HepG2 (cell line): ENCODE results near the gene YJEFN3.

Source experiments
- CREB1 ChIP-seq, 2 experiments: fragments of 450-650 bp in 1 of 2; IDR thresholded peaks; 2 replicates each; pipeline ENCODE4 v1.6.1; 2016 to 2017; ENCODE audit warnings: control low read depth in 1 of 2, mild to moderate bottlenecking in 1 of 2, missing compliant biosample characterization in 1 of 2, missing genetic modification characterization in 1 of 2
- GABPA ChIP-seq, 2 experiments: IDR thresholded peaks; 2 replicates each; pipeline ENCODE4 v1.6.1; 2011 to 2016; ENCODE audit warnings: low read depth in 2 of 2, low read length in 1 of 2, missing biosample characterization in 1 of 2, missing genetic modification characterization in 1 of 2
- GPN1 ChIP-seq: sonication (generic); formaldehyde crosslinking; IDR thresholded peaks from 2 replicates; pipeline ENCODE4 v1.5.1; 2020; ENCODE audit warnings: missing genetic modification reagents, borderline replicate concordance
- KLF16 ChIP-seq, 2 experiments: sonication (generic) in 1 of 2; formaldehyde crosslinking in 1 of 2; IDR thresholded peaks; 2 replicates each; pipeline versions ENCODE4 v1.6.1 to v1.8.0; 2016 to 2023; ENCODE audit warnings: missing genetic modification reagents in 2 of 2, missing compliant biosample characterization in 1 of 2
- NFYB ChIP-seq: sonication (generic); formaldehyde crosslinking; IDR thresholded peaks from 2 replicates; pipeline ENCODE4 v1.4.0; 2020; ENCODE audit warnings: missing genetic modification reagents
- PTBP1 ChIP-seq: fragments of 200-400 bp; formaldehyde crosslinking; IDR thresholded peaks from 2 replicates; pipeline ENCODE4 v1.6.1; 2018; ENCODE audit warnings: low read length, low read depth; ENCODE audit not compliant: poor library complexity, severe bottlenecking
- RAD21 ChIP-seq: fragments of 450-650 bp; formaldehyde crosslinking; IDR thresholded peaks from 2 replicates; pipeline ENCODE4 v1.5.0; 2020; ENCODE audit warnings: mild to moderate bottlenecking
- SRF ChIP-seq: IDR thresholded peaks from 2 replicates; pipeline ENCODE4 v1.6.1; 2011; ENCODE audit warnings: mild to moderate bottlenecking, low read depth, low read length, moderate library complexity
- TAF15 ChIP-seq: fragments of 200-400 bp; formaldehyde crosslinking; IDR thresholded peaks from one replicate; pipeline ENCODE4 v1.6.1; 2018; ENCODE audit warnings: mild to moderate bottlenecking, low read depth, low read length; ENCODE audit not compliant: poor library complexity, severe bottlenecking
- XRCC5 ChIP-seq: fragments of 200-400 bp; formaldehyde crosslinking; optimal IDR thresholded peaks from 2 replicates; pipeline ENCODE3; 2017; ENCODE audit warnings: mild to moderate bottlenecking, low read length
- ZNF207 ChIP-seq: fragments of 450-650 bp; IDR thresholded peaks from 2 replicates; pipeline ENCODE4 v1.6.1; 2016; ENCODE audit warnings: antibody characterized with exemption, borderline replicate concordance
- ZNF556 ChIP-seq: sonication (generic); formaldehyde crosslinking; IDR thresholded peaks from 2 replicates; pipeline ENCODE4 v1.4.0; 2020; ENCODE audit warnings: mild to moderate bottlenecking, missing genetic modification reagents, borderline replicate concordance
- TF ChIP-seq, protein P1 (sequence below): sonication (generic); formaldehyde crosslinking; IDR thresholded peaks from 2 replicates; pipeline ENCODE4 v1.5.0; 2020; ENCODE audit warnings: mild to moderate bottlenecking, missing genetic modification reagents, moderate library complexity

DNA sequence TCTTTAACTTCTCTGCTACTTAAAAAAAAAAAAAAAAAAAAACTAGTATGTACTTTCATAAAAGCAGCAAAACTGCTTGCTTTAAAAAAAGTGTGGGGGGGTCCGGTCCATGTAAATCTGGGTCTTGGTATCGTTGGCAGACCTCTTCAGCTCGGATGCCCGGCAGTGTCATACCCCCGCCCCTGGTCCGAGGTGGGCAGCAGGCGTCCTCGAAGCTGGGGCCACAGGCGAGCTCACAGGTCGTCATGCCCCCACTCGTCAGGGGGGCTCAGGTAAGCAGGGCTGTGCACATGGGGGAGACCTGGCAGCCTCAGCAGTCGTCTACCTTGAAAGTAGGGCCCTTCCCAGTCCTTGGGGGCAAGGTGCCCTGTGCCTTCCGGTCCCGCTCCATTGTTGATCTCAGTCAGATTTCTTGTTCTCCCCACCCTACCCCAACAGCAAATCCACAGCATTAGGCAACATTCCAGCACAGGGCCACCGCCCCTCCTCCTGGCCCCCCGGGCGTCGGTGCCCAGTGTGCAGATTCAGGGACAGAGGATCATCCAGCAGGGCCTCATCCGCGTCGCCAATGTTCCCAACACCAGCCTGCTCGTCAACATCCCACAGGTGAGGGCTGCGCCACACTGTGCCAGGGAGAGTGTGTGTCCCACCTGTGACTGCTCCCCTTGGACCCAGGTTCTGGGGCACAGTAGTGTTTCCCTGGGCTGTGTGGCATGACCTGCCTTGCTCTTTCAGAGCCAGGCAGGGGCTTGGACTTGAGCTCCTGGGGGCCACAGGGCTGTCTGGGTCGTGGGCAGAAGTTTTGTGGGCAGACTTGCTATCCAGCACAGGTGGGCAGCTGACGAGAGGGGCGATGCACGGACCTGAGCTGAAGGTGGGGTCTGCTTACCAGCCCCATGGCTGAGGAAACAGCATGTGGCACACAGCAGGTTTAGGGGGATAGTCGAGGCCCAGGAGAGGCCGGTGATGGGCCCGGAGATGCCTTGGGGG is 32.8 kb upstream of the YJEFN3 start:
- TF ChIP-seq KLF16 (CRISPR knock-in tag; IDR thresholded peaks at IDR 0.05) (no peak), XRCC5 (no peak), CREB1 (IDR thresholded peaks at IDR 0.05) (no peak), CREB1 (CRISPR knock-in tag; IDR thresholded peaks at IDR 0.05) (no peak), NFYB (CRISPR knock-in tag) (no peak), RAD21 (CRISPR knock-in tag) (no peak), SRF (no peak), TAF15 (no peak), PTBP1 (no peak), ZNF207 (no peak), GABPA (IDR thresholded peaks at IDR 0.05; ENCODE audit: low read depth, low read length) (no peak), GABPA (CRISPR knock-in tag; IDR thresholded peaks at IDR 0.05; ENCODE audit: low read depth) (no peak), ZNF556 (CRISPR knock-in tag) (no peak), GPN1 (CRISPR knock-in tag) (no peak)
- TF ChIP-seq, protein P1, sequence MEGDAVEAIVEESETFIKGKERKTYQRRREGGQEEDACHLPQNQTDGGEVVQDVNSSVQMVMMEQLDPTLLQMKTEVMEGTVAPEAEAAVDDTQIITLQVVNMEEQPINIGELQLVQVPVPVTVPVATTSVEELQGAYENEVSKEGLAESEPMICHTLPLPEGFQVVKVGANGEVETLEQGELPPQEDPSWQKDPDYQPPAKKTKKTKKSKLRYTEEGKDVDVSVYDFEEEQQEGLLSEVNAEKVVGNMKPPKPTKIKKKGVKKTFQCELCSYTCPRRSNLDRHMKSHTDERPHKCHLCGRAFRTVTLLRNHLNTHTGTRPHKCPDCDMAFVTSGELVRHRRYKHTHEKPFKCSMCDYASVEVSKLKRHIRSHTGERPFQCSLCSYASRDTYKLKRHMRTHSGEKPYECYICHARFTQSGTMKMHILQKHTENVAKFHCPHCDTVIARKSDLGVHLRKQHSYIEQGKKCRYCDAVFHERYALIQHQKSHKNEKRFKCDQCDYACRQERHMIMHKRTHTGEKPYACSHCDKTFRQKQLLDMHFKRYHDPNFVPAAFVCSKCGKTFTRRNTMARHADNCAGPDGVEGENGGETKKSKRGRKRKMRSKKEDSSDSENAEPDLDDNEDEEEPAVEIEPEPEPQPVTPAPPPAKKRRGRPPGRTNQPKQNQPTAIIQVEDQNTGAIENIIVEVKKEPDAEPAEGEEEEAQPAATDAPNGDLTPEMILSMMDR (CRISPR knock-in tag), result no peak
